ENCODE results near the gene SEMA5B. TPM values are rescaled to one million over a fixed set of nuclear protein-coding genes. Genes with fewer than 3 reads are reported as not detected.

SEMA5B gene
- polyA plus RNA-seq, 2 donors, result 0.19 to 0.28 TPM

DNA sequence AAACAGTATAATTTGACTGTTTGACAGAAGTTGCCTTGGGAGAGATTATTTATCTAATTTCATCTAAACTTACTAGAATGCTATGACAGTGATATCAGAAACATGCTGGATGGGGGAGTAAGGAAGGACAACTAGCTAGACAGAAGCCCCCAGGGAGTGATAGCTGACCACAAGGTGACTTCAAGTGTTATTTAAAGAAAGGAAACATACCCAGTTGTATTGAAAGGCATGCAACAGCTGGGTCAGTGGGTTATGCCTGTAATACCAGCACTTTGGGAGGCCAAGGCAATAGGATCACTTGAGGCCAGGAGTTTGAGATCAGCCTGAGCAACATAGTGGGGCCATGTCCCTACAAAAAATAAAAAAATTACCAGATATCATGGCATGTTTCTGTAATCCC, 163.1 kb downstream of the SEMA5B start:
- H3K27me3 ChIP-seq (ENCODE audit: control insufficient read depth in 1 of 2, insufficient read depth in 2 of 2, low read length in 2 of 2), result no peaks in the 10 kb centered on the region
- no peak overlapping the region for H3K27ac ChIP-seq (ENCODE audit: low read depth in 2 of 2, low read length in 1 of 2)
- H3K36me3 ChIP-seq (ENCODE audit: control insufficient read depth in 2 of 2, insufficient read depth in 2 of 2, low read length in 1 of 2), result peaks cover 0 to 4% of the 10 kb centered on the region in 2 donors
- no peak overlapping the region for H3K4me3 ChIP-seq (ENCODE audit: low read depth in 1 of 2, low read length in 2 of 2)
- H3K4me1 ChIP-seq (ENCODE audit: control insufficient read depth in 2 of 2, insufficient read depth in 2 of 2, low read length in 1 of 2), result no peaks in the 10 kb centered on the region
- H3K9me3 ChIP-seq (ENCODE audit: control insufficient read depth in 2 of 2, insufficient read depth in 1 of 2, low read depth in 1 of 2, low read length in 1 of 2), result no peaks in the 10 kb centered on the region

DNA sequence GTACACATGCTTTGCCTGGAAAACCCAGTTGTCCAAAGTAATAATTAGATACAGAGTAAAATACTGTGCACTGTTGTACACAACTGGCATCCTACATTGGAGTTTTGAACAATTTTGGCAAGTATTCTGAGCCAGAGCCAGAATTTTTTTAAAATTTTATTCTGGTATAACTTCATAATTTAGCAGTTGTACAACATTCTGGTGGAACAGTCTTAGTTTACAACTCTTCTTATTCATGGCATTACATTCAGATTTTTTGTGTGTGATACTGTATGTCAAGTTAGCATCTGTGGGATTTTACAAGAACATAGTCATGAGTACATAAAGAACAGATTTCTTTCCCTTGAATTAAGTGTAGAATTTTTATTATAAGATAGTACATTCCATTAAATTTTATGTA, 165.2 kb downstream of the SEMA5B start:
- Histone ChIP-seq H3K36me3 (ENCODE audit: control insufficient read depth in 2 of 2, insufficient read depth in 2 of 2, low read length in 1 of 2) (peaks cover 0 to 4% of the 10 kb centered on the region in 2 donors), H3K9me3 (ENCODE audit: control insufficient read depth in 2 of 2, insufficient read depth in 1 of 2, low read depth in 1 of 2, low read length in 1 of 2) (no peaks in the 10 kb centered on the region), H3K4me1 (ENCODE audit: control insufficient read depth in 2 of 2, insufficient read depth in 2 of 2, low read length in 1 of 2) (no peaks in the 10 kb centered on the region), H3K27me3 (ENCODE audit: control insufficient read depth in 1 of 2, insufficient read depth in 2 of 2, low read length in 2 of 2) (no peaks in the 10 kb centered on the region), H3K27ac (ENCODE audit: low read depth in 2 of 2, low read length in 1 of 2) (no peak overlapping the region), H3K4me3 (ENCODE audit: low read depth in 1 of 2, low read length in 2 of 2) (no peak overlapping the region)

Other genes with a start within 250 kb of the SEMA5B start
- 1 to 10 TPM; 4.2 to 7.5 TPM for gene HSPBAP1, start 233.9 kb downstream of the SEMA5B start, polyA plus RNA-seq
- gene SLC49A4, start 232.7 kb downstream of the SEMA5B start, polyA plus RNA-seq, result 10 to 100 TPM; 10.1 to 14.3 TPM
- 1 to 10 TPM; 3.1 to 5.9 TPM for gene PDIA5, start 39.3 kb upstream of the SEMA5B start, polyA plus RNA-seq
- gene SEC22A, start 174.2 kb upstream of the SEMA5B start, polyA plus RNA-seq, result 10 to 100 TPM in 1 of 2 donors, 1 to 10 TPM in 1; 3.2 to 11.5 TPM